HCT116 (cell line): ENCODE results near the gene ABHD16A. TPM values are rescaled to one million over a fixed set of nuclear protein-coding genes. Genes with fewer than 3 reads are reported as not detected.

Source experiments
- ATAC-seq: fragments of 200-7000 bp; cut with Tn5 transposase; 2 replicates; pipeline ENCODE4 v1.9.1; 2020; ENCODE audit warnings: mild to moderate bottlenecking, moderate library complexity
- BruUV-seq: library from RNA; stranded (reverse); fragments of 400-500 nt; replicated peaks from 2 replicates; lab custom pipeline; 2021; lab: Mats Ljungman, UMichigan
- CTCF ChIA-PET: fragments of 300-600 bp; sonication (Branson Sonifier 250); formaldehyde crosslinking; loops from one replicate; lab custom pipeline; 2021; ENCODE audit warnings: antibody characterized with exemption; lab: Charles Lee
- POLR2A ChIA-PET: fragments of 300-600, 350-600 bp; sonication (Branson Sonifier 250); formaldehyde crosslinking; loops from one replicate; lab custom pipeline; 2021; ENCODE audit warnings: antibody characterized with exemption; lab: Charles Lee
- RAD21 ChIA-PET, 2 experiments: fragments of 300-600 bp; sonication (Branson Sonifier 250); formaldehyde crosslinking; loops; one replicate each; lab custom pipeline; 2023; ENCODE audit warnings: low total read pairs in 2 of 2; ENCODE audit not compliant: uncharacterized antibody in 2 of 2, unreplicated experiment in 2 of 2, low non-redundant PET in 1 of 2; lab: Charles Lee
- DNase-seq: peaks from one replicate; pipeline ENCODE4 v3.0.0-alpha.2; 2010; ENCODE audit warnings: low read depth, low spot score
- H2AFZ ChIP-seq: fragments of 200-600 bp; shearing (Covaris generic), sonication (generic); 2 replicates; pipeline ENCODE4 v1.6.1; 2017; ENCODE audit warnings: low read depth, mixed run types, mixed read lengths, antibody characterized with exemption, low read length; ENCODE audit not compliant: poor library complexity, severe bottlenecking
- H3K27ac ChIP-seq: 2 replicates; pipeline ENCODE4 v1.5.1; 2012; ENCODE audit warnings: low read depth, low read length
- H3K27me3 ChIP-seq: fragments of 200-600 bp; sonication (generic); 2 replicates; pipeline ENCODE4 v1.6.1; 2016; ENCODE audit warnings: mixed run types, low read length, mixed read lengths; ENCODE audit not compliant: insufficient read depth
- H3K36me3 ChIP-seq, 2 experiments: fragments of 200-500 bp in 1 of 2; fragments of 200-600 bp in 1 of 2; sonication (Bioruptor generic) in 1 of 2; sonication (generic) in 1 of 2; 2 replicates each; pipeline versions ENCODE4 v1.5.1 to v1.6.1; 2014 to 2016; ENCODE audit warnings: low read length in 2 of 2, inconsistent platforms in 1 of 2, mixed read lengths in 1 of 2, mixed run types in 1 of 2; ENCODE audit not compliant: insufficient read depth in 2 of 2, control insufficient read depth in 1 of 2
- H3K4me1 ChIP-seq, 2 experiments: fragments of 200-600 bp in 1 of 2; sonication (generic) in 1 of 2; 2 replicates each; pipeline versions ENCODE4 v1.5.1 to v1.6.1; 2012 to 2017; ENCODE audit warnings: low read length in 2 of 2, inconsistent platforms in 1 of 2, mild to moderate bottlenecking in 1 of 2, mixed read lengths in 1 of 2, mixed run types in 1 of 2, moderate library complexity in 1 of 2; ENCODE audit not compliant: insufficient read depth in 2 of 2, control insufficient read depth in 1 of 2
- H3K4me2 ChIP-seq: fragments of 200-600 bp; sonication (generic); 2 replicates; pipeline ENCODE4 v1.6.1; 2017; ENCODE audit warnings: mixed run types, low read length, mixed read lengths
- H3K4me3 ChIP-seq, 2 experiments: fragments of 200-600 bp in 1 of 2; sonication (generic) in 1 of 2; replicated peaks in 1 of 2; 2 replicates each; pipeline ENCODE4 v1.5.1; 2011 to 2016; ENCODE audit warnings: low read length in 2 of 2, control low read depth in 1 of 2, low read depth in 1 of 2, mild to moderate bottlenecking in 1 of 2, mixed read lengths in 1 of 2, mixed run types in 1 of 2
- H3K79me2 ChIP-seq: fragments of 200-600 bp; sonication (generic); 2 replicates; pipeline ENCODE4 v1.6.1; 2017; ENCODE audit warnings: mild to moderate bottlenecking, mixed run types, low read length, moderate library complexity, mixed read lengths; ENCODE audit not compliant: insufficient read depth
- H3K9ac ChIP-seq: fragments of 200-600 bp; sonication (generic); 2 replicates; pipeline ENCODE4 v1.6.1; 2016; ENCODE audit warnings: low read length, mixed read lengths
- H3K9me2 ChIP-seq: fragments of 200-600 bp; sonication (generic), shearing (Covaris generic); 2 replicates; pipeline ENCODE4 v1.6.1; 2017; ENCODE audit warnings: mixed run types, mild to moderate bottlenecking, moderate library complexity; ENCODE audit not compliant: insufficient read depth
- H3K9me3 ChIP-seq, 2 experiments: fragments of 200-500 bp in 1 of 2; fragments of 200-600 bp in 1 of 2; sonication (Bioruptor generic) in 1 of 2; sonication (generic) in 1 of 2; 2 replicates each; pipeline ENCODE4 v1.6.1; 2014 to 2017; ENCODE audit warnings: low read length in 2 of 2, mixed read lengths in 2 of 2, inconsistent platforms in 1 of 2, low read depth in 1 of 2, mild to moderate bottlenecking in 1 of 2, mixed run types in 1 of 2, moderate library complexity in 1 of 2; ENCODE audit not compliant: control insufficient read depth in 1 of 2, insufficient read depth in 1 of 2
- H4K20me1 ChIP-seq: fragments of 200-600 bp; sonication (generic), shearing (Covaris generic); 2 replicates; pipeline ENCODE4 v1.6.1; 2017; ENCODE audit warnings: mixed run types, mild to moderate bottlenecking, moderate library complexity; ENCODE audit not compliant: insufficient read depth
- CBX3 ChIP-seq: IDR thresholded peaks from 2 replicates; pipeline ENCODE4 v1.6.1; 2012; ENCODE audit warnings: low read depth
- CEBPB ChIP-seq: IDR thresholded peaks from 2 replicates; pipeline ENCODE4 v1.6.1; 2012; ENCODE audit warnings: low read depth
- EGR1 ChIP-seq: IDR thresholded peaks from 2 replicates; pipeline ENCODE4 v1.6.1; 2012; ENCODE audit warnings: low read depth
- ELF1 ChIP-seq: IDR thresholded peaks from 2 replicates; pipeline ENCODE4 v1.6.1; 2012; ENCODE audit warnings: low read depth, borderline replicate concordance
- EZH2 ChIP-seq: fragments of 200-600 bp; sonication (generic); IDR thresholded peaks from 2 replicates; pipeline ENCODE4 v1.6.1; 2017; ENCODE audit warnings: antibody characterized with exemption, mixed run types
- EZH2phosphoT487 ChIP-seq: fragments of 200-600 bp; IDR thresholded peaks from 2 replicates; pipeline ENCODE4 v1.6.1; 2018; ENCODE audit warnings: antibody characterized with exemption, borderline replicate concordance
- JUND ChIP-seq: IDR thresholded peaks from 2 replicates; pipeline ENCODE4 v1.6.1; 2012
- MAX ChIP-seq: IDR thresholded peaks from 2 replicates; pipeline ENCODE4 v1.6.1; 2012
- POLR2A ChIP-seq: IDR thresholded peaks from 2 replicates; pipeline ENCODE4 v1.7.0; 2011; ENCODE audit warnings: borderline replicate concordance; ENCODE audit not compliant: insufficient read depth, insufficient read length; ENCODE audit errors: extremely low read depth
- POLR2AphosphoS5 ChIP-seq: IDR thresholded peaks from 2 replicates; pipeline ENCODE4 v1.6.1; 2011; ENCODE audit warnings: mild to moderate bottlenecking, low read depth, low read length, moderate library complexity
- RAD21 ChIP-seq: IDR thresholded peaks from 2 replicates; pipeline ENCODE4 v1.6.1; 2012; ENCODE audit warnings: low read depth, mild to moderate bottlenecking
- REST ChIP-seq: IDR thresholded peaks from 2 replicates; pipeline ENCODE4 v1.6.1; 2012; ENCODE audit warnings: low read depth
- YY1 ChIP-seq: IDR thresholded peaks from 2 replicates; pipeline ENCODE4 v1.6.1; 2011; ENCODE audit warnings: low read length, low read depth, moderate library complexity, mild to moderate bottlenecking; ENCODE audit not compliant: insufficient replicate concordance; ENCODE audit errors: extremely low read depth
- ZBTB33 ChIP-seq: IDR thresholded peaks from 2 replicates; pipeline ENCODE4 v1.6.1; 2011; ENCODE audit warnings: mild to moderate bottlenecking, low read length, moderate library complexity; ENCODE audit not compliant: insufficient replicate concordance; ENCODE audit errors: extremely low read depth
- intact Hi-C: fragments of 100-400 bp; cut with micrococcal nuclease; formaldehyde crosslinking; loops from 2 replicates; pipeline ENCODE4 v1.10.0; 2022
- total RNA-seq: library from RNA; stranded (reverse); gene quantifications from one replicate; pipeline ENCODE4 v1.2.1, GENCODE V29; 2021; ENCODE audit not compliant: unreplicated experiment

ABHD16A gene
- total RNA-seq, 1 experiment from 2014 or later = 32.4 TPM

- TF ChIP-seq REST (no peak), CEBPB (no peak), POLR2AphosphoS5 (no peak), EGR1 (no peak), EZH2 (no peak), CBX3 (no peak)
Observed at GRCh38 chr6:31752739-31753319, 49.7 kb upstream of the ABHD16A start (continued).

GRCh38 chr6:31750411-31751022, 47.4 kb upstream of the ABHD16A start:
- Histone ChIP-seq H3K27me3 (no peaks in the 10 kb centered on the region), H3K79me2 (no peaks in the 10 kb centered on the region), H3K9ac (no peak overlapping the region), H3K27ac (no peak overlapping the region), H3K4me1 (peaks cover 3 to 6% of the 10 kb centered on the region in 2 experiments; a peak in 2 of 4 replicates), H3K4me3 (no peak overlapping the region), H3K36me3 (peaks cover 2 to 16% of the 10 kb centered on the region in 2 experiments; a peak in 3 of 4 replicates), H4K20me1 (no peaks in the 10 kb centered on the region), H2AFZ (no peak overlapping the region), H3K9me3 (no peaks in the 10 kb centered on the region), H3K9me2 (no peaks in the 10 kb centered on the region), H3K4me2 (no peak overlapping the region)
- no peak for DNase-seq
- intact Hi-C loops = no loop called here
- ATAC-seq = no peak
- TSS peak; percentile 12 for BruUV-seq
- POLR2A ChIA-PET = no interaction called here
- RAD21 ChIA-PET = no interaction called here
- CTCF ChIA-PET = no interaction called here
- TF ChIP-seq EZH2phosphoT487 (no peak), YY1 (no peak), MAX (no peak), JUND (no peak), REST (no peak), EGR1 (no peak), RAD21 (no peak), POLR2A (no peak), ELF1 (no peak), ZBTB33 (no peak)
